GM23338 (cell line): ENCODE data around the gene SPIN2B. TPM values are rescaled to one million over a fixed set of nuclear protein-coding genes. Genes with fewer than 3 reads are reported as not detected.
A peak's percentile ranks its signal among the peaks of the same experiment; 100 is the strongest.
"Not testable (repeated sequence)": the region's sequence is repeated elsewhere in the genome, so short reads cannot be mapped to it uniquely, and the experiment has no call there.

Experiments
- ATAC-seq: fragments of 200-7000 bp; cut with Tn5 transposase; 3 replicates; pipeline ENCODE4 v1.9.1; 2020
- DNase-seq: peaks from one replicate; pipeline ENCODE4 v3.0.0-alpha.2; 2015; ENCODE audit warnings: low spot score
- H2AFZ ChIP-seq: fragments of 200-600 bp; sonication (generic); 2 replicates; pipeline ENCODE4 v1.8.0; 2016; ENCODE audit warnings: antibody characterized with exemption, mild to moderate bottlenecking, moderate library complexity
- H3F3A ChIP-seq: fragments of 200-600 bp; sonication (generic); replicated peaks from 2 replicates; pipeline ENCODE4 v1.8.0; 2017; ENCODE audit warnings: antibody characterized with exemption, mixed run types, low read depth
- H3K27ac ChIP-seq: fragments of 200-600 bp; sonication (generic); 2 replicates; pipeline ENCODE4 v1.6.1; 2016; ENCODE audit warnings: low read depth
- H3K27me3 ChIP-seq: fragments of 200-600 bp; sonication (generic); 2 replicates; pipeline ENCODE4 v1.8.0; 2016; ENCODE audit warnings: mild to moderate bottlenecking, mixed run types, moderate library complexity; ENCODE audit not compliant: insufficient read depth
- H3K36me3 ChIP-seq: fragments of 200-600 bp; sonication (generic); 2 replicates; pipeline ENCODE4 v1.8.0; 2016; ENCODE audit warnings: mild to moderate bottlenecking; ENCODE audit not compliant: insufficient read depth
- H3K4me1 ChIP-seq: fragments of 200-600 bp; sonication (generic); 2 replicates; pipeline ENCODE4 v1.8.0; 2016; ENCODE audit warnings: mild to moderate bottlenecking, moderate library complexity; ENCODE audit not compliant: insufficient read depth
- H3K4me2 ChIP-seq: fragments of 200-600 bp; sonication (generic); 2 replicates; pipeline ENCODE4 v1.7.1; 2017; ENCODE audit warnings: mixed run types
- H3K4me3 ChIP-seq: fragments of 200-600 bp; sonication (generic); 2 replicates; pipeline ENCODE4 v1.6.1; 2016; ENCODE audit warnings: mixed run types
- H3K79me2 ChIP-seq: fragments of 200-600 bp; sonication (generic); replicated peaks from 2 replicates; pipeline ENCODE4 v1.8.0; 2017; ENCODE audit warnings: mild to moderate bottlenecking; ENCODE audit not compliant: insufficient read depth
- H3K9me2 ChIP-seq: fragments of 200-600 bp; sonication (generic); 2 replicates; pipeline ENCODE4 v1.8.0; 2017; ENCODE audit not compliant: insufficient read depth
- H4K20me1 ChIP-seq: fragments of 200-600 bp; sonication (generic); replicated peaks from 2 replicates; pipeline ENCODE4 v1.8.0; 2017; ENCODE audit warnings: mild to moderate bottlenecking; ENCODE audit not compliant: insufficient read depth
- H3K27ac Mint-ChIP-seq: 2 replicates; pipeline ENCODE4 v1.8.0; 2020; ENCODE audit warnings: inconsistent platforms, mild to moderate bottlenecking, moderate library complexity, mixed read lengths
- H3K27me3 Mint-ChIP-seq: 3 replicates; pipeline ENCODE4 v1.8.0; 2022; ENCODE audit warnings: low read depth, mild to moderate bottlenecking, moderate library complexity, mixed read lengths, inconsistent platforms; ENCODE audit not compliant: insufficient read depth, poor library complexity
- H3K36me3 Mint-ChIP-seq: 3 replicates; pipeline ENCODE4 v1.8.0; 2021; ENCODE audit warnings: low read depth, mild to moderate bottlenecking, inconsistent platforms, moderate library complexity, mixed read lengths
- H3K4me1 Mint-ChIP-seq: 3 replicates; pipeline ENCODE4 v1.8.0; 2020; ENCODE audit warnings: mild to moderate bottlenecking, inconsistent platforms, mixed read lengths
- H3K4me3 Mint-ChIP-seq: 3 replicates; pipeline ENCODE4 v1.8.0; 2021; ENCODE audit warnings: moderate library complexity, mild to moderate bottlenecking, inconsistent platforms, mixed read lengths
- H3K9me3 Mint-ChIP-seq: 3 replicates; pipeline ENCODE4 v1.8.0; 2020; ENCODE audit warnings: moderate library complexity, mild to moderate bottlenecking, inconsistent platforms, mixed read lengths
- EZH2 ChIP-seq: fragments of 200-600 bp; sonication (generic); IDR thresholded peaks from one replicate; pipeline ENCODE4 v1.8.0; 2017; ENCODE audit warnings: antibody characterized with exemption, mild to moderate bottlenecking, low read depth; ENCODE audit not compliant: unreplicated experiment
- EZH2phosphoT487 ChIP-seq: fragments of 200-600 bp; sonication (generic); IDR thresholded peaks from one replicate; pipeline ENCODE4 v1.8.1; 2018; ENCODE audit warnings: antibody characterized with exemption; ENCODE audit not compliant: unreplicated experiment
- JUNB ChIP-seq: IDR thresholded peaks from one replicate; pipeline ENCODE4 v1.6.1; 2016; ENCODE audit warnings: antibody characterized with exemption; ENCODE audit not compliant: unreplicated experiment
- NANOG ChIP-seq: IDR thresholded peaks from 2 replicates; pipeline ENCODE4 v1.6.1; 2016; ENCODE audit warnings: antibody characterized with exemption, borderline replicate concordance
- POLR2AphosphoS5 ChIP-seq: IDR thresholded peaks from 2 replicates; pipeline ENCODE4 v1.6.1; 2016; ENCODE audit warnings: antibody characterized with exemption, low read depth
- STAT1 ChIP-seq: IDR thresholded peaks from one replicate; pipeline ENCODE4 v1.6.1; 2016; ENCODE audit warnings: antibody characterized with exemption; ENCODE audit not compliant: unreplicated experiment
- ZNF114 ChIP-seq: fragments of 250-450 bp; sonication (Bioruptor Pico); IDR thresholded peaks from 2 replicates; pipeline ENCODE4 v1.5.0; 2020; ENCODE audit warnings: mild to moderate bottlenecking, moderate library complexity
- polyA plus RNA-seq: library from polyadenylated mRNA; unstranded; fragments of >200 nt; fragmentation: Nextera tagmentation; extraction: Ambion mirVana; gene quantifications from 2 replicates; pipeline ENCODE4 v1.2.1, GENCODE V29; 2016
- total RNA-seq: library from RNA; depleted of rRNA; stranded (reverse); fragments of >200 nt; shearing (Covaris generic); gene quantifications from 2 replicates; pipeline ENCODE4 v1.2.3, GENCODE V29; 2014
- TF ChIP-seq, protein P1 (sequence below): IDR thresholded peaks from one replicate; pipeline ENCODE4 v1.6.1; 2018; ENCODE audit warnings: antibody characterized with exemption; ENCODE audit not compliant: unreplicated experiment
- TF ChIP-seq, protein P2 (sequence below), 2 experiments: fragments of 200-600 bp in 1 of 2; sonication (generic) in 1 of 2; conservative IDR thresholded peaks; 2 replicates each; pipeline versions ENCODE4 v1.5.1 to v1.6.1; 2016 to 2017; ENCODE audit warnings: antibody characterized with exemption in 2 of 2, low read depth in 2 of 2, mild to moderate bottlenecking in 2 of 2, moderate library complexity in 1 of 2

SPIN2B gene
- total and polyA plus RNA-seq, 2 experiments from 2014 or later, result 7.9 to 12.6 TPM

DNA sequence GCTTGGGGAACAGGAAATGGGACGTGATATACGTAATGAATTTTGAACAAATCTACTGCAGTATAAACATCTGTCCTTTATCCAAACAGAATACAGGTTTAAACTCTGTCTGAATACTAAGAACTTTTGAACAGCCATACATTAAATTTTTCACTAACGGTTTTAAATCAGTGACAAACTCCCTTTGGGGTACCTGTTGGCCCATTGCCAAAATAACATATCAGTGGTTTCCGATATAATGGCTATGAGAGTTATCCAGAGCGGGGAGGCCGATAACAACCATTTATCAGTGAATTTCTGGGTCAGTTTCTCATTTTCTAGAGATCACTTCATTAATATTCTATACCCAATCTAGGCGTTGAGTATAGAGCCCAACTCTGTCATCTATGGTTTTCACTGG is 10.7 kb upstream of the SPIN2B start:
- H3K9me2 ChIP-seq, result no peaks in the 10 kb centered on the region
- no peak overlapping the region for H3K4me3 ChIP-seq
- H3K27me3 ChIP-seq, result no peaks in the 10 kb centered on the region
- DNase-seq (no peak), ATAC-seq (no peak)
- H3K4me3 Mint-ChIP-seq, result no peak overlapping the region
- H2AFZ ChIP-seq, result no peak overlapping the region
- no peaks in the 10 kb centered on the region for H3K27me3 Mint-ChIP-seq
- no peak overlapping the region for H3K4me2 ChIP-seq
- peaks cover 8% of the 10 kb centered on the region; the same call in 2 of the 3 replicates for H3K4me1 Mint-ChIP-seq
- no peaks in the 10 kb centered on the region; the same call in 1 of the 2 replicates for H4K20me1 ChIP-seq
- no peak overlapping the region for H3K27ac Mint-ChIP-seq
- no peak overlapping the region for H3K27ac ChIP-seq
- H3F3A ChIP-seq, result no peaks in the 10 kb centered on the region
- TF ChIP-seq NANOG (no peak), JUNB (no peak), ZNF114 (no peak), EZH2phosphoT487 (no peak), EZH2 (no peak)
- TF ChIP-seq, protein P1, sequence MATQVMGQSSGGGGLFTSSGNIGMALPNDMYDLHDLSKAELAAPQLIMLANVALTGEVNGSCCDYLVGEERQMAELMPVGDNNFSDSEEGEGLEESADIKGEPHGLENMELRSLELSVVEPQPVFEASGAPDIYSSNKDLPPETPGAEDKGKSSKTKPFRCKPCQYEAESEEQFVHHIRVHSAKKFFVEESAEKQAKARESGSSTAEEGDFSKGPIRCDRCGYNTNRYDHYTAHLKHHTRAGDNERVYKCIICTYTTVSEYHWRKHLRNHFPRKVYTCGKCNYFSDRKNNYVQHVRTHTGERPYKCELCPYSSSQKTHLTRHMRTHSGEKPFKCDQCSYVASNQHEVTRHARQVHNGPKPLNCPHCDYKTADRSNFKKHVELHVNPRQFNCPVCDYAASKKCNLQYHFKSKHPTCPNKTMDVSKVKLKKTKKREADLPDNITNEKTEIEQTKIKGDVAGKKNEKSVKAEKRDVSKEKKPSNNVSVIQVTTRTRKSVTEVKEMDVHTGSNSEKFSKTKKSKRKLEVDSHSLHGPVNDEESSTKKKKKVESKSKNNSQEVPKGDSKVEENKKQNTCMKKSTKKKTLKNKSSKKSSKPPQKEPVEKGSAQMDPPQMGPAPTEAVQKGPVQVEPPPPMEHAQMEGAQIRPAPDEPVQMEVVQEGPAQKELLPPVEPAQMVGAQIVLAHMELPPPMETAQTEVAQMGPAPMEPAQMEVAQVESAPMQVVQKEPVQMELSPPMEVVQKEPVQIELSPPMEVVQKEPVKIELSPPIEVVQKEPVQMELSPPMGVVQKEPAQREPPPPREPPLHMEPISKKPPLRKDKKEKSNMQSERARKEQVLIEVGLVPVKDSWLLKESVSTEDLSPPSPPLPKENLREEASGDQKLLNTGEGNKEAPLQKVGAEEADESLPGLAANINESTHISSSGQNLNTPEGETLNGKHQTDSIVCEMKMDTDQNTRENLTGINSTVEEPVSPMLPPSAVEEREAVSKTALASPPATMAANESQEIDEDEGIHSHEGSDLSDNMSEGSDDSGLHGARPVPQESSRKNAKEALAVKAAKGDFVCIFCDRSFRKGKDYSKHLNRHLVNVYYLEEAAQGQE, result no peak
- H3K4me1 ChIP-seq, result no peaks in the 10 kb centered on the region
- H3K36me3 Mint-ChIP-seq, result peaks cover 12% of the 10 kb centered on the region
- no peaks in the 10 kb centered on the region for H3K79me2 ChIP-seq
- H3K36me3 ChIP-seq, result no peaks in the 10 kb centered on the region
- no peaks in the 10 kb centered on the region for H3K9me3 Mint-ChIP-seq

DNA sequence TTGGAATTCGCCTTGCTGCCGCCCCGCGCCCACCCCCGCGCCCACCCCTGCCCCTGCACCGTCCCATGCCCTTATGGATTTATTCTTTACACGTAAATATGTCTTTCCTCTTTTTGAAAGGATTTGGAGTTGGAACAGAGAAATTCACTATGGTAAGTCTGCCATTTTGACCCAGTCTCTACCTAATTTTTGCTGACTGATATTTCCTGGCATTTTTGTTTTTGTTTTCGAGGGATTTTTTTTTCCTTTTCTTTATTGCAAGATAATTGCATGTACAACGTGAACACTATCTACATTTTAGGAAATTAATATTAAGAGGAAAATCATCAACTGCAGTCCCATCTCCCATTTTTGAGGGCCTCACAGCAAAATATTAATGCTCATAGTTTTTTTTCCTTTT is 468 bp upstream of the SPIN2B start:
- no peak for ATAC-seq
- H3K27ac ChIP-seq, result peak overlapping the region; percentile 84

DNA sequence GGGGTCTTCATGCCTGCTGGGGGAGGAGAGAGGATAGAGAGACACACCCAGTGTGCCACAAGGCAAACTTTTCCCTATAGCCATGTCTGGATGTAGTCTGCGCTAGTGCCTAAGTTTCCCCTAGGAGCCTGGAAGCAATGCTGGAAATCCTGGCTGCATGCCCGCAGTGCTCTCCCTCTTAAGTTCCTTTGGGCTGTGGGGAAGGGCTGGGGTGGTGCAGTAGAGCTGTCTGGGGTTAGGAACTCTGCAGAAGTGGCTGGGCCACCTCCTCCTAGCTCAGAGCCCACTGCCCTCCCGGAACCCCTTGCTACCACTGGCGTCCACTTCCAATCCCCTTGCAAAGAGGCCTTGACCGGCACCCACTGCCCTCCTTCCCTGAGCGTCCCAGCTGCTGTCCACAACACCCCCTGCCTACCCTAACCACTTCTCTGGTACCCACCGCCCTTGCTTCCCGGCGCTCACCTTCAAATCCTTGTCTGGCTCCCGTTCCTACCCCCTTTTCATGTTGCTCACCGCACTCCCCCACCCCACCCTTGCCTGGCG is 658 bp downstream of the SPIN2B start:
- H3K27me3 Mint-ChIP-seq, result not testable (repeated sequence)
- peak; percentile 5 for DNase-seq
- peaks cover 12% of the 10 kb centered on the region for H3K79me2 ChIP-seq

More for the DNA sequence above, 468 bp upstream of the SPIN2B start:
- peak overlapping the region; percentile 88 for H3K4me3 Mint-ChIP-seq
- Histone ChIP-seq H3K4me2 (peak overlapping the region; percentile 71), H3F3A (no peaks in the 10 kb centered on the region), H3K79me2 (peaks cover 14% of the 10 kb centered on the region), H3K27me3 (no peaks in the 10 kb centered on the region), H3K4me3 (peak overlapping the region; percentile 56), H3K4me1 (0 out of 2 replicates have a peak, but pooled peaks cover 3% of the 10 kb centered on the region), H4K20me1 (no peaks in the 10 kb centered on the region), H2AFZ (no peak overlapping the region), H3K9me2 (no peaks in the 10 kb centered on the region), H3K36me3 (no peaks in the 10 kb centered on the region)
- H3K36me3 Mint-ChIP-seq, result peaks cover 14% of the 10 kb centered on the region
- no peaks in the 10 kb centered on the region; the same call in 2 of the 3 replicates for H3K9me3 Mint-ChIP-seq
- H3K27ac Mint-ChIP-seq, result peak overlapping the region; percentile 88
- peaks cover 4% of the 10 kb centered on the region for H3K27me3 Mint-ChIP-seq
- TF ChIP-seq, protein P2, sequence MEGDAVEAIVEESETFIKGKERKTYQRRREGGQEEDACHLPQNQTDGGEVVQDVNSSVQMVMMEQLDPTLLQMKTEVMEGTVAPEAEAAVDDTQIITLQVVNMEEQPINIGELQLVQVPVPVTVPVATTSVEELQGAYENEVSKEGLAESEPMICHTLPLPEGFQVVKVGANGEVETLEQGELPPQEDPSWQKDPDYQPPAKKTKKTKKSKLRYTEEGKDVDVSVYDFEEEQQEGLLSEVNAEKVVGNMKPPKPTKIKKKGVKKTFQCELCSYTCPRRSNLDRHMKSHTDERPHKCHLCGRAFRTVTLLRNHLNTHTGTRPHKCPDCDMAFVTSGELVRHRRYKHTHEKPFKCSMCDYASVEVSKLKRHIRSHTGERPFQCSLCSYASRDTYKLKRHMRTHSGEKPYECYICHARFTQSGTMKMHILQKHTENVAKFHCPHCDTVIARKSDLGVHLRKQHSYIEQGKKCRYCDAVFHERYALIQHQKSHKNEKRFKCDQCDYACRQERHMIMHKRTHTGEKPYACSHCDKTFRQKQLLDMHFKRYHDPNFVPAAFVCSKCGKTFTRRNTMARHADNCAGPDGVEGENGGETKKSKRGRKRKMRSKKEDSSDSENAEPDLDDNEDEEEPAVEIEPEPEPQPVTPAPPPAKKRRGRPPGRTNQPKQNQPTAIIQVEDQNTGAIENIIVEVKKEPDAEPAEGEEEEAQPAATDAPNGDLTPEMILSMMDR (conservative IDR thresholded peaks at IDR 0.05; ENCODE audit: low read depth in 2 of 2), result no peak
- TF ChIP-seq ZNF114, result no peak
- TF ChIP-seq POLR2AphosphoS5, result no peak
- no peak for TF ChIP-seq NANOG
- no peak for TF ChIP-seq STAT1
- H3K4me1 Mint-ChIP-seq, result peaks cover 12% of the 10 kb centered on the region; the same call in 2 of the 3 replicates
- DNase-seq, result no peak

More for the DNA sequence above, 658 bp downstream of the SPIN2B start:
- H3K36me3 ChIP-seq, H3F3A ChIP-seq, H3K9me3 Mint-ChIP-seq, H2AFZ ChIP-seq, H3K4me1 ChIP-seq, H3K27me3 ChIP-seq, H4K20me1 ChIP-seq, H3K9me2 ChIP-seq: not testable (repeated sequence)
- Mint-ChIP-seq H3K4me1 (peaks cover 10% of the 10 kb centered on the region; the same call in 2 of the 3 replicates), H3K4me3 (peak overlapping the region; percentile 88), H3K27ac (peak overlapping the region; percentile 95), H3K36me3 (peaks cover 15% of the 10 kb centered on the region)
- Histone ChIP-seq H3K4me2 (peak overlapping the region; percentile 65; the same call in 1 of the 2 replicates), H3K4me3 (peak overlapping the region; percentile 56), H3K27ac (0 out of 2 replicates have a peak overlapping the region, but pooled peaks have one; percentile 84)
- ATAC-seq, result peak; percentile 24
